Measurements from ENCODE around the gene LRP4.

Gene LRP4

DNA sequence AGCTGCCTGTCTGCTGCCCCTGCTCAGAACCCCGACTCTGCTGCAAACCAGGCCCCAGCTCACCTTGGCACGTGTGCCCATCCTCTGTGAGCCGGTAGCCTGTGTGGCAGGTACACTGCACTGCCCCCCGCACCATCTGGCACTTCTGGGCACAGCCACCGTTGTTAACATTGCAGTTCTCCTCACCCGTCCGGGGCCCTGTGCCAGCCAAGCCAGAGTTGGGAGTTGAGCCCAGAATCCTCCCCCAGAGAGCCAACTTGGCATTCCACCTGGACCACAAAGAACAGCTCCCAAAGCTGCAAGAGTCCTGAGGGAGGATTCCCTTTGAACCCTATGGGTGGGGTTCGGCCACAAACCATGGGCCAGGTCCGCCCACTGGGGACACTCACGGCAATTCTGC lies 22.5 kb downstream of the LRP4 start:
- Mint-ChIP-seq H3K27me3 (no peaks in the 10 kb centered on the region), H3K4me1 (ENCODE audit: low read depth) (no peaks in the 10 kb centered on the region), H3K36me3 (ENCODE audit: low read depth) (no peaks in the 10 kb centered on the region), H3K4me3 (no peak overlapping the region), H3K9me3 (no peaks in the 10 kb centered on the region), H3K27ac (no peak overlapping the region)
- intact Hi-C loops (cut with micrococcal nuclease): no loop called here

DNA sequence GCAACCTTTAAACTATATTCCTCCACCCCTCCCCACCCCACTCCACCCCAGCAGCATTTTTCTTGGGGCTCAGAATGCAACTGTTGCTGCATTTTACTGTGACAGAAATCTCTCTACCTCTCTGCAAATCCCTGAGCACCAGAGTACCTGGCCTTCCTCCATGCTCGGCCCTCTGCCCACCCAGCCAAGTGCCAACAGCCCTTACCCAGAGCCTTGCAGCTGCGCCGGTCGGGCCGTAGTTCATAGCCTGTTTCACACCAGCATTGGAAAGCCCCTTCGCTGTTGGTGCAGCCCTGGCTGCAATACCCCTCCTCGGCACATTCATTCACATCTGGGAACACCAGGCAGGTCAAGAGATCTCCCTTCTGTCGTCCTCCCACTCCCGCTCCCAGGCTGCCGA lies 23.4 kb downstream of the LRP4 start:
- Mint-ChIP-seq H3K9me3 (no peaks in the 10 kb centered on the region), H3K27me3 (no peaks in the 10 kb centered on the region)

DNA sequence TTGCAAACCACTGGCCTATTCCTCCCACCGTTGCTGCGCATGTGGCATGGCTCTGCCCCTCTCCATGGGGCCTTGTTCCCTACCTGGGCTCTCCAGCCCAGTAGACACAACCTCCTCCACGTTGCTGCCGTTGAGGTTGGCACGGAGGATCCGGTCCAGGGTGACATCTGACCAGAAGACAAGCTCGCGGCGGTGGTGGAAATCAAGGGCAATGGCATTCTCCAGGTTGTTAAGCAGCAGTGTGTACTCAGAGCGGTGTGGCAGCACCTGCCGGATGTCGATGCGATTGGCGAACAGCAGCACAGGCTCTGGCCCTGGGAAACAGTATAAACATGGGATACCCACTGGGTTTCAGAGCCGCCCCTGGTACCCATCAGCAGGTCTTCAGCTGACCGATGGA lies 23.8 kb downstream of the LRP4 start:
- H3K27ac Mint-ChIP-seq: no peak overlapping the region
- intact Hi-C loops (cut with micrococcal nuclease): no loop called here
- H3K36me3 Mint-ChIP-seq (ENCODE audit: low read depth): no peaks in the 10 kb centered on the region
- no peaks in the 10 kb centered on the region for H3K9me3 Mint-ChIP-seq
- no peak overlapping the region for H3K4me3 Mint-ChIP-seq
- no peaks in the 10 kb centered on the region for H3K27me3 Mint-ChIP-seq
- H3K4me1 Mint-ChIP-seq (ENCODE audit: low read depth): no peaks in the 10 kb centered on the region

More for the DNA sequence above, 23.4 kb downstream of the LRP4 start:
- H3K36me3 Mint-ChIP-seq (ENCODE audit: low read depth): no peaks in the 10 kb centered on the region
- H3K4me3 Mint-ChIP-seq: no peak overlapping the region
- intact Hi-C loops (cut with micrococcal nuclease): no loop called here
- H3K27ac Mint-ChIP-seq: no peak overlapping the region
- no peaks in the 10 kb centered on the region for H3K4me1 Mint-ChIP-seq (ENCODE audit: low read depth)

DNA sequence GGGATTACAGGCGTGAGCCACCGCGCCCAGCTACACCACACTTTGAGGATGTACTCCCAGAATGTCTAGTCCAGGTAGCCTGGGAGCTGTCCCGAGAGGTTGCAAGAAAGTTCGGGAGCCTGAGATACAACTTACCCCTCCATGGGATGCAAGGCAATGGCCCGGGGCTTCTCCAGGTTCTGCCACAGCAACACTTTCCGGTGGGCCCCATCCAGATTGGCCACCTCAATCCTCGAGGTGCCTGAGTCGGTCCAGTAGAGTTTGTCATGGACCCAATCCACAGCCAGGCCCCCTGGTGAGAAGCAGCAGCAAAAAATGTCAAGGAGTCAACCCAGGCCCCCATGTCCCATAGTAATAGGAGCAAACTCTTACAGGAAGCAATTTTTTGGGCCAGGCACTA lies 25.5 kb downstream of the LRP4 start:
- Mint-ChIP-seq H3K4me1 (ENCODE audit: low read depth) (no peaks in the 10 kb centered on the region), H3K9me3 (no peaks in the 10 kb centered on the region), H3K36me3 (ENCODE audit: low read depth) (no peaks in the 10 kb centered on the region), H3K27me3 (peaks cover 3% of the 10 kb centered on the region), H3K4me3 (no peak overlapping the region), H3K27ac (no peak overlapping the region)
- intact Hi-C loops (cut with micrococcal nuclease): no loop called here

DNA sequence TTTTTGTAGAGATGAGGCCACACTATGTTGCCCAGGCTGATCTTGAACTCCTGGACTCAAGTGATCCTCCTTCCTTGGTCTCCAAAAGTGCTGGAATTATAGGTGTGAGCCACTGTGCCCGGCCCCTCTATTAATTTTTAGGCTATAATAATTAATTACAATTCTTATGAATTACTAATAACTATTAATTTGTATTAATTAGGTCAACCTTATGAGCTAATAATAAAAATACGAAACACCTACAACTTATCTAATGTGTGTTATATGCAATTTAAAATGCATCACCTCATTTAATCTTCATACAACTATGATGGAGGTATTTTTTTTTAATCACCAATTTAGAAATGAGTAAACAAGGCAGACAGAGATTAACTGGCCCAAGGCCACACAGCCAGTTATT lies 26.2 kb downstream of the LRP4 start:
- no peaks in the 10 kb centered on the region for H3K36me3 Mint-ChIP-seq (ENCODE audit: low read depth)
- H3K27me3 Mint-ChIP-seq: peaks cover 3% of the 10 kb centered on the region
- no peak overlapping the region for H3K4me3 Mint-ChIP-seq
- no peaks in the 10 kb centered on the region for H3K9me3 Mint-ChIP-seq
- no peak overlapping the region for H3K27ac Mint-ChIP-seq
- intact Hi-C loops (cut with micrococcal nuclease): no loop called here
- no peaks in the 10 kb centered on the region for H3K4me1 Mint-ChIP-seq (ENCODE audit: low read depth)

DNA sequence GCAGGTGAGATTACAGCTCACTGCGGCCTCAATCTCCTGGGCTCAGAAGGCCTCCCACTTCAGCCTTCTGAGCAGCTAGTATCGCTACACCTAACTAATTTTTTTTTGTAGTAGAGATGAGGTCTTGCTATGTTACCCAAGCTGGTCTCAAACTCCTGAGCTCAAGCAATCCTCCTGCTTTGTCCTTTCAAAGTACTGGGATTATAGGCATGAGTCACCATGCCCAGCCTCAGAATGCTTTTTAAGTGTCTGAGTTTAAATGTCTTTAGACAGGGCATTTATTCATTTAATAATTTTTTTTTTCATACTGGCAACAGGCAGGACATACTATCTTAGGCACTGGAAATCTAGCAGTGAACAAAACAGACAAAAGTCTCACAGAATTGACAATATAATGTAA lies 27.7 kb downstream of the LRP4 start:
- no peak overlapping the region for H3K4me3 Mint-ChIP-seq
- peaks cover 3% of the 10 kb centered on the region for H3K27me3 Mint-ChIP-seq
- no peak overlapping the region for H3K27ac Mint-ChIP-seq
- no peaks in the 10 kb centered on the region for H3K36me3 Mint-ChIP-seq (ENCODE audit: low read depth)
- intact Hi-C loops (cut with micrococcal nuclease): no loop called here
- H3K4me1 Mint-ChIP-seq (ENCODE audit: low read depth): no peaks in the 10 kb centered on the region
- H3K9me3 Mint-ChIP-seq: no peaks in the 10 kb centered on the region

DNA sequence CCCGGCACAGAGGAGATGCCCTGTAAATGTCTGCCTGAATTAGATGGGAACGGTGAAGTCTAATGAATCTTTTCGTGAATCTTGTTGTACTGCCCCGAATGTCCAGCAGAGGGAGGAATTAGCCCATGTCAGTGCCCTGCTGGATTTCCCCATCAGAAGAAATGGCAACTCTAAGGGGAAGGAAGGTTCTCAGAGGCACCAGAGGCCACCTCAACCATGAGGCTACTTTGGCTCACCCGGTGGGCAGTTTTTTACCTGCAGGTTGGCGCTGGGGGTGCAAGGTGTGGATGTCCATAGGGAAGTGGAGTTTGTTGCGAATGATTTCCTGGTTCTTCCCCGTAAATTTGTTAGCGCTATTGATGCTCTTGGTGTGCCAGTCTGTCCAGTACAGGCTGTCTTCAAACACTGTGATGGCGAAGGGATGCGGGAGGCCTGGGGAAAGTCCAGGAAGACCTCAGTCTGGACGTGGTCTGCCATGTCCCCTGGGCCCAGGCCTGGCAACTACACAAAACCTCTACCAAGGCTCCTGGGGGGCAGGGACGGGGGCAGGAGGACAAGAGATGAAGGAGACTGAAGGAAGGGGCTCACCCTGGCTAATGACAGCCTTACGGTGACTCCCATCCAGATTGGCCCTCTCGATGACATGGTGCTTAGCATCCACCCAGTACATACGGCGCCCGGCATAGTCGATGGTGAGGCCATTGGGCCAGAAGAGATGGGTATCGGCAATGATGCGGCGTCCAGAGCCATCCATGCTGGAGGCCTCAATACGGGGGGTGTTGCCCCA lies 28.5 kb downstream of the LRP4 start:
- intact Hi-C loops (cut with micrococcal nuclease): loop anchor here (1.0 kb wide), 1 partner anchor 263 kb away; no protein-coding TSS in a partner anchor
- Mint-ChIP-seq H3K36me3 (ENCODE audit: low read depth) (no peaks in the 10 kb centered on the region), H3K9me3 (no peaks in the 10 kb centered on the region), H3K27ac (no peak overlapping the region), H3K4me3 (no peak overlapping the region), H3K4me1 (ENCODE audit: low read depth) (no peaks in the 10 kb centered on the region), H3K27me3 (peaks cover 3% of the 10 kb centered on the region)

DNA sequence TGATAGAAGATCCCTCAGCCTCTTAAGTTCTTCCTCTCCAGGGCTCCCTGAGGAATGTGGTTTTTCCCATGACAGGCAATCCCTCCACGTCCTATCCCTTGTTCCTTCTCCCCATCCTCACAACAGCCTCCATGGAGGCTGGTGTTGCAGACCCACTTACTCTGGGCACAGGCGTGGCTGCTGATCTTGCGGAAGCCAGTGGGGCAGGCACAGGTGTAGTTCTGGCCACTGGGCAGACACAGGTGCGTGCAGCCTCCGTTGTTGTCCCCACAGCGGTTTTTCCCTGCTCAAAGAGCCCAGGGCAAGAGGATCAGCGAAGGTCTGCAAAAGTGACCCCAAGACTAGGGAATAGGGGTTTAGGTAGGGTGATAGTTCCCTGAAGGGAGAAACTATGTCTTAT lies 29.1 kb downstream of the LRP4 start:
- H3K27ac Mint-ChIP-seq: no peak overlapping the region

DNA sequence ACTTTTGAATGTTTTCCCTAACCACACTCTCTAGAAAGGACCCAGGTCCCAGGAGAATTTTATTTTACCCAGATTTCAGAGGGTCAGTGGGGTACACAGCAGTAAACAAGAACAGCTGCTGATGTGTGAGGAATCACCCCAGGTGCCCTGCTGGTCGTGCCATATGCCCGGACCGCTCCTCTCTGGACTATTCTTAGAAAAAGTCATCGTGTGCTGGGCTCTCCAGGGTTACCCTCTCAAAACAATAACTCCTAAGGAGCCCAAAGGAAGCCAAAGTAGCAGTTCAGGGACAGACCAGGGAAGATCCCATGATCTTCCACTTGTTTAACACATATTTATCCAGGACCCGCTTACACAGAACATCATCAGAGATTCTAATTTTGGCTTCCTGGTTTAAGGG lies 29.7 kb downstream of the LRP4 start:
- intact Hi-C loops (cut with micrococcal nuclease): loop anchor here (1.0 kb wide), 1 partner anchor 265 kb away; no protein-coding TSS in a partner anchor

More for the DNA sequence above, 29.1 kb downstream of the LRP4 start:
- no peaks in the 10 kb centered on the region for H3K9me3 Mint-ChIP-seq
- intact Hi-C loops (cut with micrococcal nuclease): loop anchor here (1.0 kb wide), 1 partner anchor 264 kb away; no protein-coding TSS in a partner anchor
- H3K4me1 Mint-ChIP-seq (ENCODE audit: low read depth): no peaks in the 10 kb centered on the region
- H3K36me3 Mint-ChIP-seq (ENCODE audit: low read depth): no peaks in the 10 kb centered on the region
- peaks cover 3% of the 10 kb centered on the region for H3K27me3 Mint-ChIP-seq
- H3K4me3 Mint-ChIP-seq: no peak overlapping the region

DNA sequence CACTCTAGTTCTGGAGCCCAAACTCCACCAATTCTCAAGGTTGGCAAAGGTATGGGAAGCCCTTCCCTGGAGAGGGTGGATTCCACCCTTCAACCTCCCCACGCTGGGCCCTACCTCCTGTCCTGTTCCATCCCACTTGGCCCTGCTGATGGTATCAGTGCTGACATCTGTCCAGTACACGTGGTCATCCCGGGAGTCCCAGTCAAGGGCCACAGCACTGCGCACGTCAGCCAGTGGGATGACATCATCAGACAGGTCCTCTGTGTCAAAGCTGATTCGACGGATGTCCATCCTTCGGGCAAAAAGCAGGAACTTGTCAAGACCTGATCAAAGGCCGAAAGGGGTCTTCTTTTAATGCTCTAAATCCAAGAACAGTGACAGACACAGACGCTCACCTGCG lies 32.1 kb downstream of the LRP4 start:
- Mint-ChIP-seq H3K4me3 (no peak overlapping the region), H3K27me3 (peaks cover 3% of the 10 kb centered on the region), H3K27ac (no peak overlapping the region), H3K4me1 (ENCODE audit: low read depth) (no peaks in the 10 kb centered on the region), H3K36me3 (ENCODE audit: low read depth) (no peaks in the 10 kb centered on the region), H3K9me3 (no peaks in the 10 kb centered on the region)
- intact Hi-C loops (cut with micrococcal nuclease): no loop called here

More for the DNA sequence above, 29.7 kb downstream of the LRP4 start:
- Mint-ChIP-seq H3K4me3 (no peak overlapping the region), H3K27ac (no peak overlapping the region), H3K27me3 (peaks cover 3% of the 10 kb centered on the region), H3K4me1 (ENCODE audit: low read depth) (no peaks in the 10 kb centered on the region), H3K9me3 (no peaks in the 10 kb centered on the region), H3K36me3 (ENCODE audit: low read depth) (no peaks in the 10 kb centered on the region)

DNA sequence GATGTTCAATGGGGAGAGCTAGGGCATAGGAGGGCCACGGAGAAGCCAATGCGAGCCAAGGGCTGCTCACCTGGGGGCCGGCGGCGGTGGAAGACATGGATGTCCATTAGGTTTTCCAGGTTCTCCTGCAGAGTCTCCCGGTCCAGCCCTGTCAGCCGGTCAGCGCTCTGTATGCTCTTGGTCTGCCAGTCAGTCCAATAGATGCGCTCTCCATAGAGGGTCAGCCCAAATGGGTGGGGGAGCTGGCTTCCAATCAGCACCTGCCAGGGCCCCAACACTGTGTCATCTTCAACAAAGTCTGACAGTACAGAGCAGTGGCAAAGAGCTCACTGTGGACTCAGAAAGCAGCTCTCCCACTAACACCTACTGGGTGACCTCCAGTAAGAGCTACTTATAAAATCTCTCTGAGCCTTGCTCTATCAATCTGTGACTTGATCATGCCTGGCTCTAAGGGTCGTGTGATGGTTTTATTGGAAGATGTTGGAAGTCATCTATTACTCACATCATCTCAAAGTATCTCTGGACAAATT lies 39.2 kb downstream of the LRP4 start:
- Mint-ChIP-seq H3K4me3 (no peak overlapping the region), H3K4me1 (ENCODE audit: low read depth) (no peaks in the 10 kb centered on the region), H3K27ac (no peak overlapping the region), H3K36me3 (ENCODE audit: low read depth) (no peaks in the 10 kb centered on the region), H3K27me3 (peaks cover 2% of the 10 kb centered on the region), H3K9me3 (no peaks in the 10 kb centered on the region)
- intact Hi-C loops (cut with micrococcal nuclease): no loop called here

DNA sequence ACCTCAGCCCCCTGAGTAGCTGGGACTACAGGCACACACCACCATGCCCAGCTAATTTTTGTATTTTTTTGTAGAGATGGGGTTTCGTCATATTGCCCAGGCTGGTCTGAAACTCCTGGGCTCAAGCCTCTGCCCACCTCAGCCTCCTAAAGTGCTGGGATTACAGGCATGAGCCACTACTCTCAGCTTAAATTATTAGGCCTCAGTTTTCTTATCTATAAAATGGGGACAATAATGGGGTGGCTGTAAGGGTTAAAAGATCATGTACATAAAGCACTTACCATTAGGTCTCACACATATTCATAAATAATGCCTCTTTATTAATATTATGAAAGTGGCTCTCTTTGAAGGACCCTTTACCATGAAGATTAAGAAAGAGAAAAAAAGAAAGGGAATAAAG lies 40.8 kb downstream of the LRP4 start:
- no peak overlapping the region for H3K4me3 Mint-ChIP-seq
- H3K27me3 Mint-ChIP-seq: peaks cover 3% of the 10 kb centered on the region
- intact Hi-C loops (cut with micrococcal nuclease): no loop called here
- no peaks in the 10 kb centered on the region for H3K4me1 Mint-ChIP-seq (ENCODE audit: low read depth)
- no peak overlapping the region for H3K27ac Mint-ChIP-seq
- no peaks in the 10 kb centered on the region for H3K9me3 Mint-ChIP-seq
- H3K36me3 Mint-ChIP-seq (ENCODE audit: low read depth): no peaks in the 10 kb centered on the region

DNA sequence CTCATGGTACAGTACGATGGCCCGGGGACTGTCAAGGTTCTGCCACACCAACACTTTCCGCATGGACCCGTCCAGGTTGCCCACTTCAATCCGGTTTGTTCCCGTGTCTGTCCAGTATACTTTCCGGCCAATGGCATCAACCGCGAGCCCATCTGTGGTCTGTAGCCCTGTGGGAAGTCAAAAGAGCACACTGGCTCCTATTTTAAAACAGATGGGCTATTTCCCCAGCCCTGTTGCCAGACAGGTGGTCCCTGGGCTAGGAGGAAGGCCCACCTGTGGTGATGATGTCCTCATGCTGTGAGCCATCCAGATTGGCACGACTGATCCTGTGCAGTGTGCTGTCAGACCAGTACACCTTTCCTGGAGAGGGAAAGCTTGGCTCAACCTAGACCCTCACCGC lies 41.9 kb downstream of the LRP4 start:
- H3K4me1 Mint-ChIP-seq (ENCODE audit: low read depth): no peaks in the 10 kb centered on the region
- H3K9me3 Mint-ChIP-seq: no peaks in the 10 kb centered on the region
- H3K27me3 Mint-ChIP-seq: peaks cover 3% of the 10 kb centered on the region
- intact Hi-C loops (cut with micrococcal nuclease): no loop called here
- H3K36me3 Mint-ChIP-seq (ENCODE audit: low read depth): no peaks in the 10 kb centered on the region
- no peak overlapping the region for H3K27ac Mint-ChIP-seq
- no peak overlapping the region for H3K4me3 Mint-ChIP-seq

DNA sequence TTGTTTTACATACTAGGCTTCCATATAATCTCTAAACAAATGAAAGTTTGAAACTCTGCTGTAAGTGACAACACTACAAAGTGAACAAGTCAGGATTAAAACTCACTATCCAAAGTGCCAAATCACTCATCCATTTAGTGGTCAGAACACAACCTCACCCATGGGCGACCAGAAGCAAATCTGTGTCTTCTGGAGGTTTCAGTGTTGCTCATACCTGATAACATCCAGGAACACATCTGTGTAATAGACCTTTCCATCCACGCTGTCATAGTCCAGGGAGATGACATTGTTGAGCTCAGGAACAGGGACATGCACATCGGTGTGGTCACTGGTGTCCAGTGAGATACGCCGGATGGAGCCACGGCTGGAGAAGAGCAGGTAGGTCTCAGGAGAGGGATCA lies 43.8 kb downstream of the LRP4 start:
- no peak overlapping the region for H3K4me3 Mint-ChIP-seq
- peaks cover 3% of the 10 kb centered on the region for H3K27me3 Mint-ChIP-seq
- intact Hi-C loops (cut with micrococcal nuclease): no loop called here
- H3K36me3 Mint-ChIP-seq (ENCODE audit: low read depth): no peaks in the 10 kb centered on the region
- H3K9me3 Mint-ChIP-seq: no peaks in the 10 kb centered on the region
- H3K27ac Mint-ChIP-seq: no peak overlapping the region
- no peaks in the 10 kb centered on the region for H3K4me1 Mint-ChIP-seq (ENCODE audit: low read depth)

DNA sequence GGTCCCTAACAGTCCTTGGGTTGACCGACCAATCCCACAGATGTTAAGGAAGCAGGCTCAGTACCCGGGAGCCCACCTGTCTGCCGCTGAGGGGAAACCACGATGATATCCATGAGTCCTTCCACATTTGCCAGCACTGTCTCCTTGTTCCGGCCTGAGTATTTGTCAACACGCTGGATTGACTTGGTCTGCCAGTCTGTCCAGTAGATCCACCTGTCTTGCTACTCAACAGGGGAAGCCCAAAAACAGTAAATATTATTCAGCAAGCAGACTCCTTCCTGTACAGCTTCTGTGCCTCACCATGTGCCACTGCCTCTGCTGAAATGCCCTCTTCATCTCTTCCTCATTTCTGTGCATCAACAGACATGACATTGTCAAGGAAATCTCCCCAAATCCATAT lies 49.4 kb downstream of the LRP4 start:
- Mint-ChIP-seq H3K36me3 (ENCODE audit: low read depth) (no peaks in the 10 kb centered on the region), H3K27me3 (peaks cover 1% of the 10 kb centered on the region), H3K4me3 (no peak overlapping the region)

More for the DNA sequence above, 49.4 kb downstream of the LRP4 start:
- H3K9me3 Mint-ChIP-seq: no peaks in the 10 kb centered on the region
- no peak overlapping the region for H3K27ac Mint-ChIP-seq
- intact Hi-C loops (cut with micrococcal nuclease): no loop called here
- H3K4me1 Mint-ChIP-seq (ENCODE audit: low read depth): no peaks in the 10 kb centered on the region
